GM21360 (cell line): ENCODE data around the gene FCRL1.
A peak's percentile ranks its signal among the peaks of the same experiment; 100 is the strongest.

Experiments
- ATAC-seq: cut with Tn5 transposase; IDR thresholded peaks from one replicate; pipeline ENCODE4 v1.9.1; 2021; ENCODE audit warnings: mild to moderate bottlenecking, moderate library complexity; ENCODE audit not compliant: unreplicated experiment

Gene FCRL1

DNA sequence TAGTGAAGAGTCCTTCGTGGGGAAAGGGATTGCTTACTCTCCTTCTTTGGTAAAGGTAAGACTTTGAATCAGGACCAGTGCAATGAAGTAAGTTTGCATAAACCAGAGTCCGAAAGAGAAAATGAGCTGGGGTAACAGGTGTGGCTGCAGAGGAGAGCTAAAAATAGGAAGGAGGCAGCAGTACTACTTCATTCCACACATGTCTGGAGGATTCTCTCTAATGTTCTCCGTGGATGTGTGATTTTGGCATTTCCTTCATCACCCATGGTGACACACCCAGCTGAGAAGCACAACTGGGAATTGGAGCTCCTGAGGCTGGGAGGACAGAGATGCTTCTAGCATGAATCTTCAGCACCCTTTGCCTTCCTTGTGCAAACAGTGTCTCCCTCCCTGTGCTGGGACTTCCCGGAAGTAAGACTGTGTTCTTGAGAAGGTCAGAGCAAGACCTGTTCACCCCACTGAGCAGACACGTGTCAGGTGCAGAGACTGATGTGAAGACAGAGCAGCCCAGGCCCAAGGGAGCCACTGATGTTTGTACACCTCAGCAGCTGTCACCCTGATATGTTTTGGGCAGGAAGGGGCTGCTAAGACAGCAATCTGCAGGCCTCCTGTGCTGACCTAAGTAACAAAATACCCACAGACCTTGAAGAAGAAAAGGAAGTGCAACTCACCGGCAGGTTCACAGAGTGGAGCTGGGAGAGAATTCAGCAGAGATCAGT, 13.3 kb downstream of the FCRL1 start:
- peak; percentile 78 for ATAC-seq

DNA sequence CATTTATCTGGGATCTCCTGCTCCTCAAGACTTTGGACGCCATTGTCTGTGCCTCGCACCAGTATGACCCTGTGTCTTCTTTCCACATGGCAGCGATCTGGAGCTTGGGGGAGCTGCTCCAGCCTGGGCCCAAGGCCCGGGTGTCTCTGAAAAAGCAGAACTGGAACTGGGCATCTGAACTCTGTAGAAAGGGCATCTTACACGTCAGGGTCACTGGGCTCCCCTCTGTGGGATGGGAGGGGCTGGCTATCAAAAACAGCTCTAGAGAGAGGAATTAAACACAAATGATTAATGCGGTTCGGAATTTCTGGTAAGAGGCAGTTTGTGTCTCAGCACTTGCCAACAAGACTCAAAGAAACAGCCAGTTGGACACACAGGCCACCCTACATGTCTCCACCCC, 16.1 kb downstream of the FCRL1 start:
- no peak for ATAC-seq

DNA sequence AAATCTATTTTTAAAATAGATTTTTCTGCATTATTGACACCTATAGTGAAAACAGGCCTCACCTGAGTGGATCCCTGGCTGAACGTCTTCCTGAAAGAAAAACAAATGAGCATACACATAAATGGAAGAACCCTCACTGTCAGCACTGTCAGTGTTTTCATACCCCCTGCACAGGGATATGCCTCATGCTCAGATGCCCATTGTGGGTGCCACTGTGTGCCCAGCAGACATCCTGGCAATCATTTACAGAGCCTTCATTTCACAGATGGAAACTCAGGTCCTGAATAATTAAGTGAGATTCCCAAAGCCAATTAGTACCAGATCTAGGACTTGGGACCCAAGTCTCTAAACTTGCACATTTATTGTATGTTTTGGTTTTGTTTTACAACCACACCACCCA, 19.9 kb downstream of the FCRL1 start:
- no peak for ATAC-seq

DNA sequence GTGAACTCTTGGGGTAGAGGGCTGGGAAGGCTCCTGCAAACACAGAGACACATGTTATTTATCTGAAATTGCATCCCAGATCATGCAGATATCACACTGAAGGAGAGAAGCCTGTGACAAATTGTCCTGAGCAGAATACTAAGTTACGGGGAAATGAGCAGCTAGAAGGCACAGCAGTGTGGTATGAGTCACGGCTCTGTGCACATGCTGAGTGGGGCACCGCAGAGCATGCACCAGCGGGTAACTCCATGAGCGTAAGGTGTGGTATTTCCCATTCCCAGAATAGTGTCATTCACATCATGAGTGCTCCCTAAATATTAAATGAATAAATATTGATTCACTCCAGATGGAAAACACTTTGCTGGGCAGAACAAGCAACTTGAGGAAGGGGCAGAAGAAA, 21.7 kb downstream of the FCRL1 start:
- no peak for ATAC-seq

DNA sequence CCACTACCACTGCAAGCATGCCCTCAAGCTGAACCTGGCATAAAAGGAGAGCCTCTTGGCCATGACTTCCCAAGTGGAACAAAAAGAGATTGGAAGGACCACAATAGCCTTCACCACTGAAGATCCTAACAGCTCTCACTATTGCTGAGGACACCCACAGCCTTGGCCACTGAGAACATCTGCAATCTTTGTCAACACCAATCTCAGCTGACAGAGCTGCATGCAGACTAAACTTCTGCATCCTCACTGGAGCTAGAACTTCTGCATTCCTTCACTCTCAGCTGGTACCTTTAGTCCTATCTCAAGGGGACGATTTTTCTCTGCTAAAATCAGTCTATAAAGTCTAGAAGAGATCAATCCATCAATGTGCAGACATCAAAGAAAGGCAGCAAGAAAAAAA, 34.7 kb downstream of the FCRL1 start:
- ATAC-seq = no peak

DNA sequence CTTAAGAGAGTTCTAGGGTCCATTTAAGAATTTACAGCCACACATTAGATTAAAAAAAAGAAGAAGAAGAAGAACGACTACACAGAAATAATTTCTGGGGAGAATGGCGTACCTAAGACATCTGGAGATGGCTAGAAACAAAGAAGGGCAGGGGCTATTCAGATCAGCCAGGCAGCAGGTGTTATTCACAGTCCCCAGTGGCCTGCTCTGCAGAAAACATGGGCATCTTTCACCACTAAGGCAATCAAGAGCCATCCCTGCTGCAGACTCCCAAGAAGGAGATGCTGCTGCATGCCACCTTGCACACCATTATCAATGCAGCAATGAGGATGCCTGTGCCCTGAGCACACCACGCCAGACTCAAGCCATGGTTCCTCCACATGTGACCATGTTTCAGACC, 35.1 kb downstream of the FCRL1 start:
- ATAC-seq = no peak

DNA sequence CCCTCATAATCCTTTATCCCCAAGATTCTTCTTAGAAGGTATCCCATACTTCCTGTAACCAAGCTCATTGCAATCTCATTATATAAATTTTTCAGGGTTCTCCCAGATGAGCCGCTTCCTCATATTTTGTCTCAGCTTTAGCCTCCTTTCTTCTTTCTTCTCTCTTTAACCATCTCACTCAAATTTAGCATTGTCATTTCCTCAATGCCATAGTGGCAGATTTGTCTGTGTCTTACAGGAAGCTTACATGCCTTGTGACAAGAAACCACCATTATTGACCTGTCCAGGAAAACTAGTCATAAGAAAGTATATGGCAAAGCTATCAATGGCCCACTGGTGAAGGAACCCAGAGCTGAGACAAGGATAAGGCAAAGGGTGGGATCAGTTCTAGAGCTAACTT, 37.0 kb downstream of the FCRL1 start:
- ATAC-seq = no peak

DNA sequence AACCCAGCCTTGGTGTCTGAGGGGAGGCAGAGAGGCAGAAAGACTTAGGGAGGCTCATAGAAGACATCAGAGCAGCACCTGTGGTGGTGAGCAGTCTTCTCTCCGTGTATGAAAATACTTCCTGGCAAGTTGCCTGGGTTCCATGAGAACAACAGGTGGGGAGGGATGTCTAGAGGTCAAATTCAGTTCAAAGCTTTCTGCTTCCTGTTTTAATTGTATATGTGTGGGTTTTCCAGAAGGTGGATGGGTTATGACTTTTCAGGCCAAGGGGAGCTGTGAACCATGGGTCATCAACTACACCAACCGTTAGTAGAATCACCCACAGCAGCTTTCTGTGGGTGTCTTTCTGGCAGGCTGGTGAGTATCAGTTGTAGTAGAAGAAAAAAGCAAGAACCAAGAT, 38.9 kb downstream of the FCRL1 start:
- peak; percentile 64 for ATAC-seq

DNA sequence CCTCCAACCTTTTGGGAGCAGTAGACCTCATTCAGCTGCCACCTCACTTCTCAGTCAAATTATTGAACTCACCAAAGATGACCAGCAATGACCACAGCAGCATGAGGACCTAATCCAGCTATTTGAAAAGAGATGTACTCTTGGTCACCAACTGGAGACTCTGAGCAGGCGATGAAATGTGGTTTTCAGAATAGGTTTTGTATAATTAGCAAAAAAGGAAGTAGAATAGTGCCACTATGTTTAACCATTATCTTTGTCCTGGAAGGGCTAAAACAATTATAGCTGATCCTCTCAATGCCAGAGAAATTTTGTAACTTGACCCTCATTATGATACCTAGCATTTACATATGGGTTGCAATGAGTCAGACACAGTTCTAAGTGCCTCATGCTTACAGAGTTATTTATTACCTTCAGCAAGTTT, 42.9 kb downstream of the FCRL1 start, which contains the start of gene FCRL2:
Gene FCRL2 (minus strand): TSS at position 162 of the 421 bp plus-strand sequence. CDS start 59 bp downstream, at position 103.
- ATAC-seq = no peak

DNA sequence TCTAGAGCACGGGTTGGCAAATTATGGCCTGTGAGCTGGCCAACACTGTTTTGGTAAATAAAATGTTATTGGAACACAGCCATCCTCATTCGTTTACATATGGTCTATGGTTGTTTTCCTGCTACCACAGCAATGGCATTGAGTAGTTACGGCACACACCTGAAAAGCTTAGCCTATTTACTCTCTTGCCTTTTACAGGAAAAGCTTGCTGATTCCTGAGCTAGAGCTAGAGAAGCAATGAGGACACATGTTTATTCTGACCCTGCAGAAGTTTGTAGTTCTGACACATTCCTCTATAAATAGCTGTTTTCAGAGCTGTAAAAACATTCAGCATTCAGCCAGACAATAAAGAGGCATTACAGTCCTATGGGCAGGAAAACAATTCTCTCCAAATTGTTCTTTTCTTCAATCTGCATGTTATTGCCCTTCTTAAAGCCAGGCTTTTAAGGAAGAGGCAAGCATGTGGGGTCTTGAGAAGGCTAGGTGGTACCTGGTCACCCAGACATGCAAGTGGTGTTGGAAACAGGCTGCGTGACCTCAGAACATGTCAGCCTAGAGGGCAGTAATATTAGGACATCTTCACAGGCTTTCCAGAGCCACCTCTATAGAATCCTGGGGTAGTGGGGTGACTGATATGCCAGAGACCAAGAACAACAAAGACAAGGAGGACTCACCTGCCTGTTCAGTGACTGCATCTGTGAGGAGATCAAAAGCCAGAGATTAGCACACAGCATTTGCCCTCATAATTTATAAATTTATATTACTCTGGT, 44.6 kb downstream of the FCRL1 start:
- no peak for ATAC-seq

DNA sequence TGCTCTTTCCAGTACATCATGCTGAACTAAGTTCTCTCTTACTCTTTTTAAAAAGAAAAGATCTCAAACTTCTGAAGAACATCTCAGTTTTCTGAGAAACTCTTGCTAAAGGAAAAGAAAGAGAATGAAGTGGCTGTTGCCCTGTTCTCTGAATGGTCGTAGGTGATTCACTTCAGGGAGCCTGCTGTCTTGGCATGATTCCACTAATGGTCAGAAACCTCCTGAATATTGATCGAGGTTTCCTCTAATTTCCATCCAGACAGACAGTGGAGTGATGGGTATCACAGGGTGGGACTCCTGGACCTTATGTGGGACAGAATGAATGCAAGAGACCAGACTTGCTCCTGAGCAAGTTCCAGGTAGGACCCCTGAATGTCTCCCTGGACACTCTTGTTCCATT, 45.5 kb downstream of the FCRL1 start:
- ATAC-seq = no peak

DNA sequence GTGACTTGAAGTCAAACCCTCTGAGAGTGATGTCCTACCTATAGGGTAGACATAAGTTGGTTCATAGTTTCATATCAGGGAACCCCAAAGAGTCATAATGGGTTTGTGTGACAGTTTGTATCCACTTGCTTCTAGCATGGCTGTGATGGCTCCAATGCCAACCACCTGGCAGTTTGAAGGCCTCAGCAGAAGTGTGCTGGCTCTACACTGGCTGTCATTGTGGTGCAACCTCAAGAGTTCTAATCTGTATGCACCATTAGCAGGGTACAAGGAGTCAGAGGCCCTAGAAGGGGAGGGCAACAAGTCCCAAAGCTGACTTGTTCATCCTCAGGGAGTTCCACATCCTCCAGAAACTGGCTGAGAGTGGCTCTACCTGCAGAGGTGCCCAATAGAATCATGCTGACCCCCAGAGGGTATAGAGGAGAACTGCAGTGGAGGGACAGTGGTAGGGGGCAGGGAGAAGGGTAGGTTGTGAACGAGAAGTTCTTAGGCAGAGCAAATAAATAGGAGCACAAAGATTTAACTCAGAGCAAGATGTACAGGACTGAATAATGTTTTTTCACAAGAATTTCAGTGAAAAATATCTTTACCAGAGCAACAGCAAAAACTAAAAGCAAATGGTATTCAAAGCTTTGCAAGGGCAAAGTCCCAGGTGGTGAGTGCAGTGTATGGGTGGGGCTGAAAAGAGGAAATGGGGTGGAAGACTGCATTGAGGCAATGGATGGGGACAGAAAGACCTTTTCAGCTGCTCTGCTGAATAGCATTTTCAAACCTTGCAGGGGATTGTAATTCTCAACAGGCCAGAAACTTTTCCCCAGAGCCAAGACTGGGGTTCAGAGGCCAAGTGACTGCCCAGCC, 46.2 kb downstream of the FCRL1 start:
- ATAC-seq = peak; percentile 48

DNA sequence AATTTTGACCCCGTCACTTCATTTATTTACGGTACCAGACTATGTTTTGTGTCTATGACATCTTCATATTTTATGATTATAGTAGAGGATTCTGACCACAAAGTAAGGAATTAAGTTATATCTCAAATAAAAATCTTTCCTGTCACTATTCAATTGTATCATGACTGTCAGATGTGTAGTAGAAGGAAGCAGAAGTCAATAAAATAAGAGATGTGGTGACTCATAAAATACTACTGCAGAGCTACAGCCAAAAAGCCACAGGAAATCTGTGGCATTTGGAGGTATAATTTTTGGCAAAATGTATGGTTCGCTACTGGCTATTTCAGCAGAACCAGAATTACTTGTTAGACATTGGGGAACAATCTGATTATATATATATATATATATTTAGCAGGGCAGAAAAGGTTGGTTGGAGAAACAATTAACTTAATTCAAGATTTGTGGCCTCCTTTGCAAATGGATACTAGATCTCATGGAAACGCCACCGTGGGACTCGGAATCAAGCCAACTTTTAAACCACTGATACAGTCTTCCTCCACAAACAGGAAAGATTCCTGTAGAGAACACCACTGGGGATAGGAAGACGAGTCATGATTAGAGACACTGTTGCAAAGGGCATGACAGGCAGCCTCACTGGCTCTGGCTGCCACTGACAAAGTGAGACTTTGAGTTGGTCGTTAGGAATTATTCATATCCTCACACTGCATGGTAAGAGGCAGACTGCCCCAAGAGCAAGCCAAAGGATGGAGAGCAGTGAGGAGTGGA, 48.1 kb downstream of the FCRL1 start:
- no peak for ATAC-seq

DNA sequence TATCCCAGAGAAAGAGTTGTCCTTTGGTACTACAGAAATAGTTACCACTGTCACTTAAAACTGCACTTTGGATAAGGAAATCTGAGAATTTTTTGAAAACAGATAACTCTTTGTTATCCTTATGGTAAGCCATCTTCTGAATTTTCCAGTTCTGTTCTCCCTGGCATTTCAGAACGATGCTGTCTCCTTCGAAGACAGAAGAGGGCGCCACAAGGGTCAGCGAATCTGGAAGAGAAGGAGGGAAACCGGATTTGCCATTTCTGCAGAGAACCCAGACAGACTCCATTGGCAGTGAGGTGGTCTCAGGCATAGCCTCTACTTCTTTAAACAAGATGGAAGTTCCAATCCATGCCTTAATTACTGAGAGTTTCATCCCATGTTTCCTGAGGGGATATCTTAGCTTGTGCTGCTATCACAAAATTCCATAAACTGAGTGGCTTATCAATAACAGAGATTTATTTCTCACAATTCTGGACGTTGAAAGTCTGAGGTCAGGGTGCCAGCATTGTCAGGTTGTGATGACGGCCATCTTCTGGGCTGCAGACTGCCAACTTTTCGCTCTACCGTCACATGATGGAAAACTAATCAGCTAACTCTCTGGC, 49.4 kb downstream of the FCRL1 start:
- ATAC-seq = no peak

DNA sequence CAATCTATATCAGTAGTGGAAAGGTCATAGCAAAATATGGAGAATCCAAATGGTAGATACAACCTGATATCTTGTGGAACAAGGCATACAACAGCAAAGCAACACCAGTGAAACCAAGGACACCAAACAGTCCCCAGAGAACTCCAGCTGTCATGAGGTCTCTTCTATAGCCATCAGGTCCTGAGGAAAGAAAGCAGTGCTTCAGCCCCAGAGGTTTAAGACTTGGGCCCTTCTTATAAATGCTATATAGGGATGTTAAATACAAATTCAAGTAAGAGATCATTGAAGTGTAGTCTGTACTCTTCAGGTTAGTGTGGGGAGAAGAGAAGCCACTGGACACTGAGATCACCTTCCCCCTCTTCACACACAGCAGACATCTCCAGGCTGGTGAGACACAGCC, 53.1 kb downstream of the FCRL1 start:
- ATAC-seq = no peak

DNA sequence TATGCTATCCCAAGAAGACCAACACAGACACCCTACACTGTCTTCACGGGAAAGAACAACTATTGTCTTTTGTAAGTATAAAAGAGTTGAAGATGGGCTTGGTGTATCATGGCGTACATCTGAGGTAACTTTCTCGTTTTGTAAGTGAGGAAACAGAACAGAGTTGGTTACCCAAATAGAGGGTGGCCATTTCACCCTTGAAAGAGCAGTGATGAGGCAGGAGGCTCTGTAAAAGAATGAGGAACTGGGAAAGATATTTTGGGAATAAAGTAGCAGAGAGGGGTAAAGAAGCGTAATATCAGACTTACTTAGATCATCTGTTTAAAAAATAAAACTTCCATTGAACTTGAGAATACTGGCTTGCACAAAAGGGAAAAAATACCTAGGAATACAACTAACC, 61.9 kb downstream of the FCRL1 start:
- ATAC-seq = no peak

DNA sequence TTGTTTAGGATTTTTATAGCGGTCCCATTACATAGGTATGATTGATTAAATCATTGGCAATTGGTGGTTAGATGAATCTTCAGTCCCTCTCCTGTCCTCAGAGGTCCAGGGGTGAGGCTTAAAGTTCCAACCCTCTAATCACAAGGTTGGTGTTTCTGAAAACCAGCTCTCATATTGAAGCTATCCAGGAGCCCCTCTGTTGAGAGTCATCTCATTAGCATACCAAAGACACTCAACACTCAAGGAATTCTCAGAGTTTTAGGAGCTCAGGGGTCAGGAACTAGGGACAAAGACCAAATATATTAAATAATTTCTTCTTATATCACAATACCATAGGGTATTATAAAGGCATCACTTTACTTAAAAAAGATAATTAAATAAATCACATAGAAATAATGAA, 66.3 kb downstream of the FCRL1 start:
- ATAC-seq = no peak

DNA sequence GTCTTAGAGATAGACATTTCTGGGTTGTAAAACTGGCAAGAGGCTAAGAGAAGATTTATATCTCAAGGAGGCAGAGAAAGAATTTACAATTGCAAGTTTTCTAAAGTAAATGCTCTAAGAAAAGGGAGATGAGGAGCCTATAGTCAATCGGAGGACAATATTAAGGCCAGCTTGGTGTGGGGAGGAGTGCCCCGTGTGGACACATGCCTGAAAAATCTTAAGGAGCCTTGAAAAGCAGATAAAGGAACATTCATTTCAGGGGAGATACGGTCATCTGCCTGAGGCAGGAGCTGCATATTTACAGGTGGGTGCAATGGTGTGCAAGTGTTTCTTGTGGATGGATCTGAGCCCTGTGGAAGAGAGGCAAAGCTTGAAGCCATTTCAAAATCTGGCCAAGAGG, 68.6 kb downstream of the FCRL1 start:
- ATAC-seq = no peak

DNA sequence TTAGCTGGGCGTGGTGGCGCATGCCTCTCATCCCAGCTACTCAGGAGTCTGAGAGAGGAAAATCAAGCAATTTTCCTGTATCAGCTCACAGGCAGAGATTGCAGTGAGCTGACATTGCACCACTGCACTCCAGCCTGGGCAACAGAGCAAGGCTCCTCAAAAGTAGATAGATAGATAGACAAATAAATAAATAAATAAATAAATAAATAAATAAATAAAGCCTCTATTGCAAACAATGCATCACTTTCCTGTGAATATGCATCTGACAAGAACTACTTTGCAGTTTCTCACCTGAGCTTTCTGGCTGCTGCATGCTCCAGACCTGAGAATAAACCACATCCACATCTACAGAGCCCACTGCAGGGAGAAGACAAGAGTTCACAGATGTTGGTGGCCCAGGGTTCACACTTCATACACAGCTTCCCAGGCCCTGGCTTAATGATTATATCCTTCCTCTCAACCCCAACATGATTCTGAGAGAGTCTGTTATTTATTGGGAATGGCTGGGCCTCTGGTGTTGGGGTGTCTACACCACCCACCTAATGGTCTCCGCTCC, 71.6 kb downstream of the FCRL1 start:
- ATAC-seq = no peak
